Dendritic cell treated with granulocyte-macrophage colony-stimulating factor and Interleukin-4, amounts not matched to agents 40 ng/mL and 50 ng/mL, for 4 days (primary cell): ENCODE results near the gene SCYL1.

Source experiments
- H3K27ac Mint-ChIP-seq: one replicate; pipeline ENCODE4 v1.8.0; 2022; ENCODE audit warnings: mild to moderate bottlenecking, mixed read lengths
- H3K27me3 Mint-ChIP-seq: one replicate; pipeline ENCODE4 v1.8.0; 2022; ENCODE audit warnings: mild to moderate bottlenecking, mixed read lengths
- H3K36me3 Mint-ChIP-seq: one replicate; pipeline ENCODE4 v1.8.0; 2022; ENCODE audit warnings: low read depth, mixed read lengths
- H3K4me1 Mint-ChIP-seq: one replicate; pipeline ENCODE4 v1.8.0; 2022; ENCODE audit warnings: low read depth, mixed read lengths
- H3K4me3 Mint-ChIP-seq: one replicate; pipeline ENCODE4 v1.8.0; 2022; ENCODE audit warnings: mild to moderate bottlenecking, moderate library complexity, mixed read lengths
- H3K9me3 Mint-ChIP-seq: one replicate; pipeline ENCODE4 v1.8.0; 2022; ENCODE audit warnings: mixed read lengths
- intact Hi-C: fragments of 100-400 bp; cut with micrococcal nuclease; formaldehyde crosslinking; loops from one replicate; pipeline ENCODE4 v1.15.0; 2022

Gene SCYL1

GRCh38 chr11:65498977-65499712 is 25.7 kb upstream of the SCYL1 start, which contains the start of gene MALAT1:
Gene MALAT1, plus strand, starts transcription at chr11:65499045.
- Mint-ChIP-seq H3K27me3 (no peaks in the 10 kb centered on the region), H3K9me3 (no peaks in the 10 kb centered on the region), H3K4me3 (no peak within 1 kb of the TSS), H3K36me3 (peaks cover 6% of the 10 kb centered on the region), H3K4me1 (peaks cover 36% of the 10 kb centered on the region), H3K27ac (no peak within 1 kb of the TSS)
- intact Hi-C loops: loop anchor here (5.0 kb wide), 1 partner anchor 117 kb away; the partner anchor contains the start of gene SLC25A45

DNA sequence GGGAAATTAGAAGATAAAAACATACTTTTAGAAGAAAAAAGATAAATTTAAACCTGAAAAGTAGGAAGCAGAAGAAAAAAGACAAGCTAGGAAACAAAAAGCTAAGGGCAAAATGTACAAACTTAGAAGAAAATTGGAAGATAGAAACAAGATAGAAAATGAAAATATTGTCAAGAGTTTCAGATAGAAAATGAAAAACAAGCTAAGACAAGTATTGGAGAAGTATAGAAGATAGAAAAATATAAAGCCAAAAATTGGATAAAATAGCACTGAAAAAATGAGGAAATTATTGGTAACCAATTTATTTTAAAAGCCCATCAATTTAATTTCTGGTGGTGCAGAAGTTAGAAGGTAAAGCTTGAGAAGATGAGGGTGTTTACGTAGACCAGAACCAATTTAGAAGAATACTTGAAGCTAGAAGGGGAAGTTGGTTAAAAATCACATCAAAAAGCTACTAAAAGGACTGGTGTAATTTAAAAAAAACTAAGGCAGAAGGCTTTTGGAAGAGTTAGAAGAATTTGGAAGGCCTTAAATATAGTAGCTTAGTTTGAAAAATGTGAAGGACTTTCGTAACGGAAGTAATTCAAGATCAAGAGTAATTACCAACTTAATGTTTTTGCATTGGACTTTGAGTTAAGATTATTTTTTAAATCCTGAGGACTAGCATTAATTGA is 25.0 kb upstream of the SCYL1 start:
- no peaks in the 10 kb centered on the region for H3K9me3 Mint-ChIP-seq
- peaks cover 36% of the 10 kb centered on the region for H3K4me1 Mint-ChIP-seq
- H3K27ac Mint-ChIP-seq: no peak overlapping the region
- H3K36me3 Mint-ChIP-seq: peaks cover 6% of the 10 kb centered on the region
- no peaks in the 10 kb centered on the region for H3K27me3 Mint-ChIP-seq
- H3K4me3 Mint-ChIP-seq: no peak overlapping the region
- intact Hi-C loops: loop anchor here (5.0 kb wide), 1 partner anchor 118 kb away; the partner anchor contains the start of gene SLC25A45

DNA sequence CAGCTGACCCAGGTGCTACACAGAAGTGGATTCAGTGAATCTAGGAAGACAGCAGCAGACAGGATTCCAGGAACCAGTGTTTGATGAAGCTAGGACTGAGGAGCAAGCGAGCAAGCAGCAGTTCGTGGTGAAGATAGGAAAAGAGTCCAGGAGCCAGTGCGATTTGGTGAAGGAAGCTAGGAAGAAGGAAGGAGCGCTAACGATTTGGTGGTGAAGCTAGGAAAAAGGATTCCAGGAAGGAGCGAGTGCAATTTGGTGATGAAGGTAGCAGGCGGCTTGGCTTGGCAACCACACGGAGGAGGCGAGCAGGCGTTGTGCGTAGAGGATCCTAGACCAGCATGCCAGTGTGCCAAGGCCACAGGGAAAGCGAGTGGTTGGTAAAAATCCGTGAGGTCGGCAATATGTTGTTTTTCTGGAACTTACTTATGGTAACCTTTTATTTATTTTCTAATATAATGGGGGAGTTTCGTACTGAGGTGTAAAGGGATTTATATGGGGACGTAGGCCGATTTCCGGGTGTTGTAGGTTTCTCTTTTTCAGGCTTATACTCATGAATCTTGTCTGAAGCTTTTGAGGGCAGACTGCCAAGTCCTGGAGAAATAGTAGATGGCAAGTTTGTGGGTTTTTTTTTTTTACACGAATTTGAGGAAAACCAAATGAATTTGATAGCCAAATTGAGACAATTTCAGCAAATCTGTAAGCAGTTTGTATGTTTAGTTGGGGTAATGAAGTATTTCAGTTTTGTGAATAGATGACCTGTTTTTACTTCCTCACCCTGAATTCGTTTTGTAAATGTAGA is 24.3 kb upstream of the SCYL1 start:
- no peak overlapping the region for H3K27ac Mint-ChIP-seq
- no peaks in the 10 kb centered on the region for H3K9me3 Mint-ChIP-seq
- no peak overlapping the region for H3K4me3 Mint-ChIP-seq
- intact Hi-C loops: no loop called here
- no peaks in the 10 kb centered on the region for H3K27me3 Mint-ChIP-seq
- H3K36me3 Mint-ChIP-seq: peaks cover 6% of the 10 kb centered on the region
- H3K4me1 Mint-ChIP-seq: peaks cover 44% of the 10 kb centered on the region

DNA sequence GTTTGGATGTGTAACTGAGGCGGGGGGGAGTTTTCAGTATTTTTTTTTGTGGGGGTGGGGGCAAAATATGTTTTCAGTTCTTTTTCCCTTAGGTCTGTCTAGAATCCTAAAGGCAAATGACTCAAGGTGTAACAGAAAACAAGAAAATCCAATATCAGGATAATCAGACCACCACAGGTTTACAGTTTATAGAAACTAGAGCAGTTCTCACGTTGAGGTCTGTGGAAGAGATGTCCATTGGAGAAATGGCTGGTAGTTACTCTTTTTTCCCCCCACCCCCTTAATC is 23.8 kb upstream of the SCYL1 start:
- peaks cover 45% of the 10 kb centered on the region for H3K4me1 Mint-ChIP-seq
- H3K27me3 Mint-ChIP-seq: no peaks in the 10 kb centered on the region
- peaks cover 6% of the 10 kb centered on the region for H3K36me3 Mint-ChIP-seq
- H3K27ac Mint-ChIP-seq: no peak overlapping the region
- H3K4me3 Mint-ChIP-seq: no peak overlapping the region
- H3K9me3 Mint-ChIP-seq: no peaks in the 10 kb centered on the region
- intact Hi-C loops: no loop called here

GRCh38 chr11:65501472-65502273 is 23.2 kb upstream of the SCYL1 start:
- H3K4me3 Mint-ChIP-seq: no peak overlapping the region
- H3K27me3 Mint-ChIP-seq: no peaks in the 10 kb centered on the region
- peaks cover 45% of the 10 kb centered on the region for H3K4me1 Mint-ChIP-seq
- H3K9me3 Mint-ChIP-seq: no peaks in the 10 kb centered on the region
- intact Hi-C loops: no loop called here
- H3K27ac Mint-ChIP-seq: no peak overlapping the region
- peaks cover 6% of the 10 kb centered on the region for H3K36me3 Mint-ChIP-seq

DNA sequence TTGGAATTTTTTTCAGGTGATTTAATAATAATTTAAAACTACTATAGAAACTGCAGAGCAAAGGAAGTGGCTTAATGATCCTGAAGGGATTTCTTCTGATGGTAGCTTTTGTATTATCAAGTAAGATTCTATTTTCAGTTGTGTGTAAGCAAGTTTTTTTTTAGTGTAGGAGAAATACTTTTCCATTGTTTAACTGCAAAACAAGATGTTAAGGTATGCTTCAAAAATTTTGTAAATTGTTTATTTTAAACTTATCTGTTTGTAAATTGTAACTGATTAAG is 22.7 kb upstream of the SCYL1 start:
- no peaks in the 10 kb centered on the region for H3K9me3 Mint-ChIP-seq
- H3K4me3 Mint-ChIP-seq: no peak overlapping the region
- H3K27me3 Mint-ChIP-seq: no peaks in the 10 kb centered on the region
- H3K36me3 Mint-ChIP-seq: peaks cover 1% of the 10 kb centered on the region
- H3K27ac Mint-ChIP-seq: no peak overlapping the region
- intact Hi-C loops: no loop called here
- H3K4me1 Mint-ChIP-seq: peaks cover 45% of the 10 kb centered on the region

GRCh38 chr11:65502555-65503367 is 22.1 kb upstream of the SCYL1 start:
- Mint-ChIP-seq H3K27me3 (no peaks in the 10 kb centered on the region), H3K27ac (no peak overlapping the region), H3K4me3 (no peak overlapping the region), H3K36me3 (no peaks in the 10 kb centered on the region), H3K9me3 (no peaks in the 10 kb centered on the region), H3K4me1 (peaks cover 49% of the 10 kb centered on the region)
- intact Hi-C loops: no loop called here

- intact Hi-C loops: no loop called here
- H3K36me3 Mint-ChIP-seq: no peaks in the 10 kb centered on the region
- no peaks in the 10 kb centered on the region for H3K27me3 Mint-ChIP-seq
- peaks cover 52% of the 10 kb centered on the region for H3K4me1 Mint-ChIP-seq
- no peak overlapping the region for H3K27ac Mint-ChIP-seq
- no peak overlapping the region for H3K4me3 Mint-ChIP-seq
- no peaks in the 10 kb centered on the region for H3K9me3 Mint-ChIP-seq
Observed at GRCh38 chr11:65503368-65503948, 21.4 kb upstream of the SCYL1 start.

- Mint-ChIP-seq H3K27ac (no peak overlapping the region), H3K36me3 (no peaks in the 10 kb centered on the region), H3K27me3 (no peaks in the 10 kb centered on the region), H3K4me3 (no peak overlapping the region), H3K4me1 (peaks cover 56% of the 10 kb centered on the region), H3K9me3 (no peaks in the 10 kb centered on the region)
- intact Hi-C loops: no loop called here
Observed at GRCh38 chr11:65503949-65504673, 20.8 kb upstream of the SCYL1 start.

DNA sequence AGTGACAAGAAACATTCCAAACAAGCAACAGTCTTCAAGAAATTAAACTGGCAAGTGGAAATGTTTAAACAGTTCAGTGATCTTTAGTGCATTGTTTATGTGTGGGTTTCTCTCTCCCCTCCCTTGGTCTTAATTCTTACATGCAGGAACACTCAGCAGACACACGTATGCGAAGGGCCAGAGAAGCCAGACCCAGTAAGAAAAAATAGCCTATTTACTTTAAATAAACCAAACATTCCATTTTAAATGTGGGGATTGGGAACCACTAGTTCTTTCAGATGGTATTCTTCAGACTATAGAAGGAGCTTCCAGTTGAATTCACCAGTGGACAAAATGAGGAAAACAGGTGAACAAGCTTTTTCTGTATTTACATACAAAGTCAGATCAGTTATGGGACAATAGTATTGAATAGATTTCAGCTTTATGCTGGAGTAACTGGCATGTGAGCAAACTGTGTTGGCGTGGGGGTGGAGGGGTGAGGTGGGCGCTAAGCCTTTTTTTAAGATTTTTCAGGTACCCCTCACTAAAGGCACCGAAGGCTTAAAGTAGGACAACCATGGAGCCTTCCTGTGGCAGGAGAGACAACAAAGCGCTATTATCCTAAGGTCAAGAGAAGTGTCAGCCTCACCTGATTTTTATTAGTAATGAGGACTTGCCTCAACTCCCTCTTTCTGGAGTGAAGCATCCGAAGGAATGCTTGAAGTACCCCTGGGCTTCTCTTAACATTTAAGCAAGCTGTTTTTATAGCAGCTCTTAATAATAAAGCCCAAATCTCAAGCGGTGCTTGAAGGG is 20.0 kb upstream of the SCYL1 start:
- no peaks in the 10 kb centered on the region for H3K27me3 Mint-ChIP-seq
- H3K36me3 Mint-ChIP-seq: no peaks in the 10 kb centered on the region
- H3K27ac Mint-ChIP-seq: no peak overlapping the region
- intact Hi-C loops: no loop called here
- H3K4me3 Mint-ChIP-seq: no peak overlapping the region
- peaks cover 56% of the 10 kb centered on the region for H3K4me1 Mint-ChIP-seq
- no peaks in the 10 kb centered on the region for H3K9me3 Mint-ChIP-seq

GRCh38 chr11:65505466-65506289 is 19.2 kb upstream of the SCYL1 start:
- H3K27ac Mint-ChIP-seq: no peak overlapping the region
- no peaks in the 10 kb centered on the region for H3K36me3 Mint-ChIP-seq
- no peaks in the 10 kb centered on the region for H3K27me3 Mint-ChIP-seq
- H3K4me1 Mint-ChIP-seq: peaks cover 61% of the 10 kb centered on the region
- no peaks in the 10 kb centered on the region for H3K9me3 Mint-ChIP-seq
- intact Hi-C loops: no loop called here
- H3K4me3 Mint-ChIP-seq: no peak overlapping the region
